AG08395 (cell line): ENCODE results near the gene C1QL1.

ENCODE experiments used
- DNase-seq: peaks from one replicate; pipeline ENCODE4 v3.0.0; 2012; ENCODE audit warnings: mixed read lengths, low spot score

Gene C1QL1

DNA sequence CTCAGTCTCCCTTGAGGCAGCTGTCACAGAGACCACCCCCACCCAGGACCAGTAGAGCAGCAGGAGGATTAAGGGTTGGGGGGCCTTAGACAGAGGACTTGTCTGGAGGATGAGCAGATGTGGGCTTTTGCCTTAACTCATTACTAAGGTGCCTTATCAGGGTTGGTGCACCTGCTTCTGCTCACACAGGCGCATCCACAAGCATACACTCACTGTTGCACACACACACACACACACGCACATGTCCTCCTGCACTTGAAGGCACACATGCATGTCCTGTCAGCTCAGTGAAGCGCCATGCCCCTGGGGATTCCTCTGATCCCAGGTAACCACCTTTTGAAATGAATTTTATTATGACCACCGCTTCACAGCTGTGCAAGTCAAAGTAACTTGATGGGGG lies 54.0 kb downstream of the C1QL1 start:
- DNase-seq: no peak

- DNase-seq: no peak
Observed at GRCh38 chr17:44913676-44914075, 54.4 kb downstream of the C1QL1 start.

DNA sequence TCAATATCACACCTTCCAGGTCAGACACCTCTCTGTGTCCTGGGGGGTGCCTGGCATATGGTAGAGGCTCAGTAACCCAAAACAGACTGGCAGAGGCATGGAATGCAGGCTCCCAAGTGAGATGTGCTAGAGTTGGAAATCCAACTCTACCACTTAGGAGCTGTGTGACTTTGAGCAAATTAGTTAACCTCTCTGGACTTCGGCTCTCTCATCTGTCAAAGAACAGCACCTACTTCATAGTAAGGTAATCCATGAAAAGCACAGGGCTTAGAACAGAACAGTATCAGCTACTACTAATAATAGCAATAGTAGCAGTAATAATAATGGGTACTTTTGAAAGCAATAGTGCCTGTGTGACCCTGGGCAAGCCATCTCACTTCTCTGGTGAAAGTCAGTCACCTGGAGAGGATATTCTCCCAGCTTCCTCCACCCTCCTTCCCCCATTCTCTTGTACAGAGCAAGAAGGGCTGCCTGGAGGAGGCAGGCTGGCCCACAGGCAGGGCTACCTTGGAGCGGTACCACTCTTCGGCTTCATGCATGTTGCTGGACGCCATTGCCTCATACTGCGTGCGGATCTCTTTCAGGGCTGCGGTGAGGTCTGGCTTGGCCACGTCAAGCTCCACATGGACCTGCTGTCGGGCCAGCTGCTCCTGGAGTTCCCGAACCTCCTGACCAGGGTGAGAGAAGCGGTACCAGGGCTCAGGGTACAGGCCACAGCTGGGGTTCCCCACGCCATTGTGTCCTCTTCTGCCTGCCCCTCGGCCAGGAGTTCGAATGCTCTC lies 55.1 kb downstream of the C1QL1 start:
- no peak for DNase-seq

DNA sequence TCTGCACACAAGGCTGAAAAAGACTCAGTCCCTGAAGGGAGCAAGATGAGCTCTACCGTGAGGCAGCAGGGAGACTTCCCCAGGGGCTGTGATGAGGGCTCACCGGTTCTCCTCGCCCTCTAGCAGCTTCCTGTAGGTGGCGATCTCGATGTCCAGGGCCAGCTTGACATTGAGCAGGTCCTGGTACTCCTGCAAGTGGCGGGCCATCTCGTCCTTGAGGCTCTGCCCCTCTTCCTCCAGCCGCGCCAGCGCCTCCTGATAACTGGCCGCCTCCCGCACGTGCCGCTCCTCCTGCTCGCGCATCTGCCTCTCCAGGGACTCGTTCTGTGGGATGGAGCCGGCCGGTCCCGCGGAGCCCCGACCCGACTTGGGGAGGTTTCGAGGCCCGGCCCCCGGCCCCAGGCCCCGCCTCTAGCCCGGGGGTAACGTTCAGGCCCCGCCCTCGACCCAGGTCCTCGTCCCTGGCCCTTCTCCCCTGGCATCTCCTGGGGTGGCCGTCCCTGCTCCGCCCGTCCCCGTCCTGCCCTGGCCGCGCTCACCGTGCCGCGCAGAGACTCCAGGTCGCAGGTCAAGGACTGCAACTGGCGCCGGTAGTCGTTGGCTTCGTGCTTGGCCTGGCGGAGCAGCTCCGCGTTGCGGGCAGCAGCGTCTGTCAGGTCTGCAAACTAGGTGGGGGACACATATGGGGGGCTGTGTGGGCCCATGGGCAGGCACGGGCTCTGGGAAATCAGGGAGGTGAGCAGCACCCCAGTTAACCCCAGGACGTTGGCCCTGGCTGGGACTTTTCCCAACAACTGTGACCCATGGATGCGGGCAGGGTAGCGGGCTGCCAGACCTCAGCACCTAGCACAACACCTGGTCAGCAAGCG lies 56.7 kb downstream of the C1QL1 start:
- DNase-seq: peak; percentile 40

GRCh38 chr17:44910231-44911106 lies 57.6 kb downstream of the C1QL1 start:
- no peak for DNase-seq
